ENCODE measurements around the gene FUZ.

DNA sequence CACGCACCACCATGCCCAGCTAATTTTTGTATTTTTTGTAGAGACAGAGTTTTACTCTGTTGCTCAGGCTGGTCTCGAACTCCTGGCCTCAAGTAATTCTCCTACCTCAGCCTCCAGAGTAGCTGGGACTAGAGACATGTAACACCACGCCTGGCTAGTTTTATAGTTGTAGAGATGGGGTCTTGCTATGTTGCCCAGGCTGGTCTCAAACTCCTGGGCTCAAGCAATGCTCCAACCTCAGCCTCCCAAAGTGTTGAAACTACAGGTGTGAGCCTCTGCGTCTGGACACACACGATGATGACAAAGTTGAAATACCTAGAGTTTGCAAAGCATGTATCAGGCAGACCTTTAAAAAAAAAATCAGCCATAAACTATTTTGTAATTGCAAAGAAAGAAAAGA lies 33.3 kb upstream of the FUZ start:
- TF ChIP-seq, protein P1, sequence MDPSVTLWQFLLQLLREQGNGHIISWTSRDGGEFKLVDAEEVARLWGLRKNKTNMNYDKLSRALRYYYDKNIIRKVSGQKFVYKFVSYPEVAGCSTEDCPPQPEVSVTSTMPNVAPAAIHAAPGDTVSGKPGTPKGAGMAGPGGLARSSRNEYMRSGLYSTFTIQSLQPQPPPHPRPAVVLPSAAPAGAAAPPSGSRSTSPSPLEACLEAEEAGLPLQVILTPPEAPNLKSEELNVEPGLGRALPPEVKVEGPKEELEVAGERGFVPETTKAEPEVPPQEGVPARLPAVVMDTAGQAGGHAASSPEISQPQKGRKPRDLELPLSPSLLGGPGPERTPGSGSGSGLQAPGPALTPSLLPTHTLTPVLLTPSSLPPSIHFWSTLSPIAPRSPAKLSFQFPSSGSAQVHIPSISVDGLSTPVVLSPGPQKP (IDR thresholded peaks at IDR 0.05; ENCODE audit: borderline replicate concordance, low read depth, low read length) = no peak
- TF ChIP-seq RFX5 (IDR thresholded peaks at IDR 0.05; ENCODE audit: low read depth, low read length) = no peak
- TF ChIP-seq, protein P2, sequence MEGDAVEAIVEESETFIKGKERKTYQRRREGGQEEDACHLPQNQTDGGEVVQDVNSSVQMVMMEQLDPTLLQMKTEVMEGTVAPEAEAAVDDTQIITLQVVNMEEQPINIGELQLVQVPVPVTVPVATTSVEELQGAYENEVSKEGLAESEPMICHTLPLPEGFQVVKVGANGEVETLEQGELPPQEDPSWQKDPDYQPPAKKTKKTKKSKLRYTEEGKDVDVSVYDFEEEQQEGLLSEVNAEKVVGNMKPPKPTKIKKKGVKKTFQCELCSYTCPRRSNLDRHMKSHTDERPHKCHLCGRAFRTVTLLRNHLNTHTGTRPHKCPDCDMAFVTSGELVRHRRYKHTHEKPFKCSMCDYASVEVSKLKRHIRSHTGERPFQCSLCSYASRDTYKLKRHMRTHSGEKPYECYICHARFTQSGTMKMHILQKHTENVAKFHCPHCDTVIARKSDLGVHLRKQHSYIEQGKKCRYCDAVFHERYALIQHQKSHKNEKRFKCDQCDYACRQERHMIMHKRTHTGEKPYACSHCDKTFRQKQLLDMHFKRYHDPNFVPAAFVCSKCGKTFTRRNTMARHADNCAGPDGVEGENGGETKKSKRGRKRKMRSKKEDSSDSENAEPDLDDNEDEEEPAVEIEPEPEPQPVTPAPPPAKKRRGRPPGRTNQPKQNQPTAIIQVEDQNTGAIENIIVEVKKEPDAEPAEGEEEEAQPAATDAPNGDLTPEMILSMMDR (conservative IDR thresholded peaks at IDR 0.05; ENCODE audit: low read depth, low read length) = no peak
- TF ChIP-seq, protein P3, sequence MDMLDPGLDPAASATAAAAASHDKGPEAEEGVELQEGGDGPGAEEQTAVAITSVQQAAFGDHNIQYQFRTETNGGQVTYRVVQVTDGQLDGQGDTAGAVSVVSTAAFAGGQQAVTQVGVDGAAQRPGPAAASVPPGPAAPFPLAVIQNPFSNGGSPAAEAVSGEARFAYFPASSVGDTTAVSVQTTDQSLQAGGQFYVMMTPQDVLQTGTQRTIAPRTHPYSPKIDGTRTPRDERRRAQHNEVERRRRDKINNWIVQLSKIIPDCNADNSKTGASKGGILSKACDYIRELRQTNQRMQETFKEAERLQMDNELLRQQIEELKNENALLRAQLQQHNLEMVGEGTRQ (IDR thresholded peaks at IDR 0.05; ENCODE audit: low read depth, low read length) = no peak
- no peak for TF ChIP-seq POLR2A (IDR thresholded peaks at IDR 0.05; ENCODE audit: low read depth, low read length)
- no peak for TF ChIP-seq RCOR1 (IDR thresholded peaks at IDR 0.05; ENCODE audit: insufficient replicate concordance, low read length)
- TF ChIP-seq RAD21 (IDR thresholded peaks at IDR 0.05; ENCODE audit: low read length) = no peak

Measured in IMR-90 (cell line).